IMR-90 (cell line): ENCODE measurements around the gene PARP12.

Experiments used
- BHLHE40 ChIP-seq: fragments of 150-350 bp; IDR thresholded peaks from 2 replicates; pipeline ENCODE4 v1.6.1; 2016; ENCODE audit warnings: mild to moderate bottlenecking, low read depth, low read length
- CEBPB ChIP-seq: IDR thresholded peaks from 2 replicates; pipeline ENCODE4 v1.6.1; 2012; ENCODE audit warnings: low read depth, low read length, improper control_type of control experiment
- CHD1 ChIP-seq: IDR thresholded peaks from 2 replicates; pipeline ENCODE4 v1.6.1; 2012; ENCODE audit warnings: low read depth, low read length, improper control_type of control experiment
- FOS ChIP-seq: fragments of 150-350 bp; IDR thresholded peaks from 2 replicates; pipeline ENCODE4 v1.6.1; 2016; ENCODE audit warnings: low read depth, low read length
- MAFK ChIP-seq: IDR thresholded peaks from 2 replicates; pipeline ENCODE4 v1.6.1; 2012; ENCODE audit warnings: low read depth, low read length, improper control_type of control experiment
- MAZ ChIP-seq: IDR thresholded peaks from 2 replicates; pipeline ENCODE4 v1.6.1; 2012; ENCODE audit warnings: low read depth, mild to moderate bottlenecking, low read length, improper control_type of control experiment, moderate library complexity, borderline replicate concordance
- POLR2A ChIP-seq: IDR thresholded peaks from 2 replicates; pipeline ENCODE4 v1.6.1; 2012; ENCODE audit warnings: mild to moderate bottlenecking, low read depth, low read length
- RAD21 ChIP-seq: IDR thresholded peaks from 2 replicates; pipeline ENCODE4 v1.6.1; 2012; ENCODE audit warnings: low read length, improper control_type of control experiment
- RCOR1 ChIP-seq: IDR thresholded peaks from 2 replicates; pipeline ENCODE4 v1.6.1; 2012; ENCODE audit warnings: mild to moderate bottlenecking, low read length, improper control_type of control experiment; ENCODE audit not compliant: insufficient replicate concordance
- RFX5 ChIP-seq: IDR thresholded peaks from 2 replicates; pipeline ENCODE4 v1.8.0; 2012; ENCODE audit warnings: low read depth, mild to moderate bottlenecking, low read length, moderate library complexity
- SMC3 ChIP-seq: fragments of 150-350 bp; IDR thresholded peaks from 2 replicates; pipeline ENCODE4 v1.6.1; 2016; ENCODE audit warnings: low read depth, mild to moderate bottlenecking, antibody characterized with exemption, low read length, moderate library complexity
- TF ChIP-seq, protein P1 (sequence below): conservative IDR thresholded peaks from 2 replicates; pipeline ENCODE4 v1.5.1; 2012; ENCODE audit warnings: mild to moderate bottlenecking, low read depth, low read length, improper control_type of control experiment
- TF ChIP-seq, protein P2 (sequence below): fragments of 150-350 bp; IDR thresholded peaks from 2 replicates; pipeline ENCODE4 v1.6.1; 2016; ENCODE audit warnings: low read depth, mild to moderate bottlenecking, low read length, moderate library complexity, borderline replicate concordance
- TF ChIP-seq, protein P3 (sequence below): fragments of 150-350 bp; IDR thresholded peaks from 2 replicates; pipeline ENCODE4 v1.6.1; 2017; ENCODE audit warnings: mild to moderate bottlenecking, antibody characterized with exemption, low read length, low read depth

DNA sequence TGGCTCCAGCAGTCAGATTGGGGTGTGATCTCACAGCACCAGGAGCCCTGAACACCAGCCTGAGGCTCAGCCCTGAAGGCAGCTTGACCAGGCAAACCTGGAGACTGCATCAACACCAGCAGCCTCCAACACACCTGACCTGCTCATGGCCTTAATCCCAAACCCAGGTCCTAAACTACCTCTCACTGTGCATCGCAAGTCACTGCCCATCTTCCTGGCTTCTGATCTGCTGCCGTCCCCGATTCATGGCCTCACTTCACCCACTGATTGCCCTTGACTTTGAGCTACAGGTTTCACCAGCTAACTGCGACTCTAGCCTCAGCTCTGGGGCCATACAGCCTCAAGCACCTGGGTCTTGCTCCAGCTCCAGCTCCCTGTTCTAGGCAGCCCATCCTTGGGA is 49.1 kb downstream of the PARP12 start:
- TF ChIP-seq, protein P1, sequence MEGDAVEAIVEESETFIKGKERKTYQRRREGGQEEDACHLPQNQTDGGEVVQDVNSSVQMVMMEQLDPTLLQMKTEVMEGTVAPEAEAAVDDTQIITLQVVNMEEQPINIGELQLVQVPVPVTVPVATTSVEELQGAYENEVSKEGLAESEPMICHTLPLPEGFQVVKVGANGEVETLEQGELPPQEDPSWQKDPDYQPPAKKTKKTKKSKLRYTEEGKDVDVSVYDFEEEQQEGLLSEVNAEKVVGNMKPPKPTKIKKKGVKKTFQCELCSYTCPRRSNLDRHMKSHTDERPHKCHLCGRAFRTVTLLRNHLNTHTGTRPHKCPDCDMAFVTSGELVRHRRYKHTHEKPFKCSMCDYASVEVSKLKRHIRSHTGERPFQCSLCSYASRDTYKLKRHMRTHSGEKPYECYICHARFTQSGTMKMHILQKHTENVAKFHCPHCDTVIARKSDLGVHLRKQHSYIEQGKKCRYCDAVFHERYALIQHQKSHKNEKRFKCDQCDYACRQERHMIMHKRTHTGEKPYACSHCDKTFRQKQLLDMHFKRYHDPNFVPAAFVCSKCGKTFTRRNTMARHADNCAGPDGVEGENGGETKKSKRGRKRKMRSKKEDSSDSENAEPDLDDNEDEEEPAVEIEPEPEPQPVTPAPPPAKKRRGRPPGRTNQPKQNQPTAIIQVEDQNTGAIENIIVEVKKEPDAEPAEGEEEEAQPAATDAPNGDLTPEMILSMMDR, result no peak
- TF ChIP-seq POLR2A (no peak), RFX5 (no peak), RAD21 (no peak), SMC3 (no peak), MAFK (no peak), FOS (no peak), MAZ (no peak), RCOR1 (no peak), CEBPB (no peak), BHLHE40 (no peak), CHD1 (no peak)
- TF ChIP-seq, protein P2, sequence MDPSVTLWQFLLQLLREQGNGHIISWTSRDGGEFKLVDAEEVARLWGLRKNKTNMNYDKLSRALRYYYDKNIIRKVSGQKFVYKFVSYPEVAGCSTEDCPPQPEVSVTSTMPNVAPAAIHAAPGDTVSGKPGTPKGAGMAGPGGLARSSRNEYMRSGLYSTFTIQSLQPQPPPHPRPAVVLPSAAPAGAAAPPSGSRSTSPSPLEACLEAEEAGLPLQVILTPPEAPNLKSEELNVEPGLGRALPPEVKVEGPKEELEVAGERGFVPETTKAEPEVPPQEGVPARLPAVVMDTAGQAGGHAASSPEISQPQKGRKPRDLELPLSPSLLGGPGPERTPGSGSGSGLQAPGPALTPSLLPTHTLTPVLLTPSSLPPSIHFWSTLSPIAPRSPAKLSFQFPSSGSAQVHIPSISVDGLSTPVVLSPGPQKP, result no peak
- TF ChIP-seq, protein P3, sequence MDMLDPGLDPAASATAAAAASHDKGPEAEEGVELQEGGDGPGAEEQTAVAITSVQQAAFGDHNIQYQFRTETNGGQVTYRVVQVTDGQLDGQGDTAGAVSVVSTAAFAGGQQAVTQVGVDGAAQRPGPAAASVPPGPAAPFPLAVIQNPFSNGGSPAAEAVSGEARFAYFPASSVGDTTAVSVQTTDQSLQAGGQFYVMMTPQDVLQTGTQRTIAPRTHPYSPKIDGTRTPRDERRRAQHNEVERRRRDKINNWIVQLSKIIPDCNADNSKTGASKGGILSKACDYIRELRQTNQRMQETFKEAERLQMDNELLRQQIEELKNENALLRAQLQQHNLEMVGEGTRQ, result no peak
